GM21447 (cell line): Measurements from ENCODE around the gene CSF1R.
"Not testable (repeated sequence)": the region's sequence is repeated elsewhere in the genome, so short reads cannot be mapped to it uniquely, and the experiment has no call there.

Experiments
- ATAC-seq: cut with Tn5 transposase; IDR thresholded peaks from one replicate; pipeline ENCODE4 v1.9.1; 2021; ENCODE audit not compliant: unreplicated experiment

The CSF1R gene

GRCh38 chr5:150034662-150035061, 51.7 kb downstream of the CSF1R start:
- no peak for ATAC-seq

DNA sequence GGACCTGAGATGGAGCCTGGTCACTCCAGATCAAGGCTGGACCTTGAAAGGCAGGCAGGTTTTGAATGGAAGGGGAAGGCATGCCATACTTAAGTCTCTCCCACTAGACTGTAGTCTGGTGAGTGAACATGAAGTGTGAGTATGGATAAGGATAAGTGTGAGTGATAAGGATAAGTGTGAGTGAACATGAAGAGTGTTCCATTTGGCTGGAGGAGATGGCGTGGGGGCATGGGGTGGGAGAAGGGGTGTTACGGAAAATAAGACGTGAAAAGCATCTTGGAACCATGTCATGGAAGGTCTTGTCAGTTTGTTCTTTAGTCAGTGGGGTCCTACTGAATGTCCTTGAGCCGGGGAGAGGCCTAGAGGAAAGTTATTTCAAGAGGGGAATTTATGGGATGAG, 53.0 kb downstream of the CSF1R start:
- ATAC-seq, result no peak

GRCh38 chr5:150028047-150028446, 58.3 kb downstream of the CSF1R start:
- not testable (repeated sequence) for ATAC-seq

GRCh38 chr5:150026682-150027172, 59.6 kb downstream of the CSF1R start:
- no peak for ATAC-seq

- ATAC-seq, result no peak
Measured at GRCh38 chr5:150024346-150024984, 61.9 kb downstream of the CSF1R start.

DNA sequence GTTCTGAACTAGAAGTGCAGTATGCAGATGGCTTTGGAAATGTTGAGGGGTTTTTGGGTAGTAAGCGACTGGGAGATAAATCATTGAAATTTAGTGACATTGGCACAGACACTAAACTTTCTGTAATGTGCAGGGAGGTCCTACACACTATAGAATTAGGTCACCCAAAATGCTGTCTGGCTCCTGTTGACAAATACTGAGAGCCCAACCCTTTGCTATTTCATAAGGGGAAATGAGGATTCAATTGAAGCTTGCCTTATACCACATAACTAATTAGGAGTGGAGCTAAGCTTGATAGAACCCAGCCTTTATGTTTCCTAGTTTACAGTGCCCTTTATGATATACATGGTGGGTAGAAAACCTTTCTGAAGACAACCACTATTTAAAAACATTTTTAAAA, 63.2 kb downstream of the CSF1R start:
- no peak for ATAC-seq

- ATAC-seq, result no peak
Measured at GRCh38 chr5:150022681-150023080, 63.7 kb downstream of the CSF1R start.

- no peak for ATAC-seq
Measured at GRCh38 chr5:150022158-150022531, 64.2 kb downstream of the CSF1R start.

- no peak for ATAC-seq
Measured at GRCh38 chr5:150021491-150022157, 64.7 kb downstream of the CSF1R start.

GRCh38 chr5:150020249-150020648, 66.1 kb downstream of the CSF1R start:
- ATAC-seq, result no peak

DNA sequence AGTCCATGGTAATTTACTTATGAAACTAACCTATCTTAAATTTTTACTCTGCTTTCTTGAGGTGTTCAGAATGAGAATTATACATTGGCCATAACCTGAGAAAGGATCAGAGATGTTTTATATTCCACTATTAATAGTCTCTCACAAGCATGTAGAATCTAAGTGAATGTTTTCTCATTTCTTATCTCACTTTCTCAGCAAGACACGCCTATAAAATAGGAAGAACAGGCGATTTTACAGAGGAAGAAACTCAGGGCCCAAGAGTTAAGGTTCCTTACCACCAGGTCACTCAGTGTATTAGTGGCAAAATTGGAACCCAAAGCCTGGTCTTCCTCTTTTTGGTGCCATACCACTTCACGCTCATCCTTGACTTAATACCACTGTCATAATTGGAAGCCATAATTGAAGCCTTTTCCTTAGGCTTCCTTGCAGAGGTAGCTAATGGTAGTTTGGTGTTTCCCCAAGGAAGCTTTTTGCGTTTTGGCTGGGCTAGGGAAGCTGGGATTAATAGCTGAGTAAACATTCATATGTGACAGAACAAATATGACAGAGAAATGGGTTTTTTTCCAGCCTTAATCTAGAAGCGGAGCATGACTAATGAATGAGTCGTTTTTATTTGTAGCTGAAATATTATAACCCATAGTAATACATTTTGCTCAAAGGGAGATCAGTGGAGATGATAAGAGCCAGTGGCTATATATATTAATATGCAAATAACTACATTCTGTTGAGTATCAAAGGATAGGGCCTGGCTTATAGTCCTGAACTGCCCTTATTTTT, 68.9 kb downstream of the CSF1R start:
- no peak for ATAC-seq

GRCh38 chr5:150016537-150016936, 69.8 kb downstream of the CSF1R start:
- ATAC-seq, result no peak

DNA sequence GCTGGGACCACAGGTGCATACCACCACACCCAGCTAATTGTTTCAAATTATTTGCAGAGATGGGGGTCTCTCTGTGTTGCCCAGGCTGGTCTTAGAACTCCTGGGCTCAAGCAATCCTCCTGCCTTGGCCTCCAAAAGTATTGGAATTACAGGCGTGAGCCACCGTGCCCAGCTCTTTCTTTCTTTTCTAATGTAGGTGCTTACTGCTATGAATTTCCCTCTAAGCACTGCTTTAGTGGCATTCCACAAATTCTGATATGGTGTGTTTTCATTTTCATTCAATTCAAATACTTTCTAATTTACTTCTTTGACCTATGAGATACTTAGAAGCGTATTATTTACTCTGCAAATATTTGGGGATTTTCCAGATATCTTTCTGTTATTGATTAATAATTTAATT, 70.9 kb downstream of the CSF1R start:
- ATAC-seq, result no peak

DNA sequence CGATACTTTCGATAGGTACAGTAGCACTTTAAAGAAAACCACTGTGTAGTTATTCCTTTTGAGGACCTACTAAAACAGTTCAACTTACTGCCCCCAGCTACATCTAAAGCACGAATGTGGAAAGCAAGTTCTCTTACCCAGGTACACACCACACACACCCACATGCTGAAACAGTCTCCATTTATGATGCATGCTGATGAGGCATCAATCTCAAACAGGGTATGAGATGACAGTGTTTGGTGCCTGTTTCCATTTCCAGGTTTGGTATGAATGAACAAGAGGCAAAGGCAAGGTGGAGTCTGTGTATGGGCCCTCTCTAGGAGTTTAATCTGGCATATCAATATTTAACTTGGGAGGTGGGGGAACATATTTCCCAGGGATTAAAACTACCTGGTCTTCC, 71.9 kb downstream of the CSF1R start:
- no peak for ATAC-seq

DNA sequence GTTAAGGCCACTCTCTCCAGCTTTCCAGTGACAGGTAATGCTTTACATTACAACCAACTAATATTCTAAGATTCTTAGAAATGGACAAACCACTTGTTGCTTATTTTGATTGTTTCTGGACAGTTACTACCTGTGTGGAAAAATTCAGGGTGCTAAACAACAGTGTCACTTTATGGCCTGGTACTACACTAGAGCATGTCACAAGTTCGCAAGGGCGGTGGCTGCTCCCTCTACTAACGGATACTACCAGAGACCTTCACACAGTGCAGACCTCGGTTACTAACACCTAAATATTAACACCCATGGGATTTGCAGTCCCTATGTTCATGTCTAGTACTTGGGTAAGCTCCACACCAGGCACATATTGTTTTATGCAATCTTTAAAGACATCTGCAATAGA, 72.4 kb downstream of the CSF1R start:
- ATAC-seq, result no peak

GRCh38 chr5:150009671-150010387, 76.5 kb downstream of the CSF1R start:
- no peak for ATAC-seq

- ATAC-seq, result no peak
Measured at GRCh38 chr5:150007050-150007449, 79.3 kb downstream of the CSF1R start.

DNA sequence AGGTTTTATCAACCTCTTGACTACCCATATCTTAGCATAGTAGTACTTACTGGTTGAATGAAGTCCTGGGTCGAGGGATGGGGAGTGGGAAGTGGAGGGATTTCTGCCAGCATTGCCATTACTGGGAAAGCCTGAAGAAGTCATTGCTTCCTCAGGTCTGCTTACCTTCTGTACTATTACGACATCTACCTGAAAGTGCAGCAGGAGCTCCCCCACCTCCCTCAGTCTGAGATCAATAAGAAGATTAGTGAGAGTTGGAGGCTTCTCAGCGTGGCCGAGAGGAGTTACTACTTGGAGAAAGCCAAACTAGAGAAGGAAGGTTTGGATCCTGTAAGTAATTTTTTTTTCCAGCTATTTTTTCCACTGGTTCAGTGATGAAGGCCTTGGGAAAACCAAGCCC, 80.0 kb downstream of the CSF1R start:
- no peak for ATAC-seq
